ENCODE results near the gene ALPK3. TPM values are rescaled to one million over a fixed set of nuclear protein-coding genes. Genes with fewer than 3 reads are reported as not detected.
"Not testable (repeated sequence)": the region's sequence is repeated elsewhere in the genome, so short reads cannot be mapped to it uniquely, and the experiment has no call there.

ALPK3 gene
- total RNA-seq, 2 donors from 2014 or later = 51.0 to 99.0 TPM

- no peaks in the 10 kb centered on the region for H3K27me3 ChIP-seq
- no peaks in the 10 kb centered on the region for H3K4me1 ChIP-seq
- H3K9me3 ChIP-seq = no peaks in the 10 kb centered on the region
- no peaks in the 10 kb centered on the region for H3K36me3 ChIP-seq
- TF ChIP-seq CTCF (IDR thresholded peaks at IDR 0.05) = no peak
- peak overlapping the region in 1 of 2 donors; percentile 16 for H3K27ac ChIP-seq
- H3K4me3 ChIP-seq = no peak overlapping the region
- no peak for DNase-seq (ENCODE audit: low spot score)
Measured at GRCh38 chr15:84874981-84875699, 58.0 kb downstream of the ALPK3 start.

GRCh38 chr15:84876269-84876668, 59.1 kb downstream of the ALPK3 start:
- no peak for TF ChIP-seq CTCF (IDR thresholded peaks at IDR 0.05)
- no peak for DNase-seq (ENCODE audit: low spot score)
- no peak overlapping the region for H3K4me3 ChIP-seq
- no peaks in the 10 kb centered on the region for H3K27me3 ChIP-seq
- no peaks in the 10 kb centered on the region for H3K9me3 ChIP-seq
- H3K4me1 ChIP-seq = no peaks in the 10 kb centered on the region
- H3K27ac ChIP-seq = no peak overlapping the region
- H3K36me3 ChIP-seq = no peaks in the 10 kb centered on the region

- not testable (repeated sequence) for H3K4me3 ChIP-seq; H3K9me3 ChIP-seq; H3K27ac ChIP-seq; DNase-seq (ENCODE audit: low spot score); H3K4me1 ChIP-seq; H3K27me3 ChIP-seq; H3K36me3 ChIP-seq
Measured at GRCh38 chr15:84877701-84878100, 60.5 kb downstream of the ALPK3 start.

GRCh38 chr15:84878504-84878903, 61.3 kb downstream of the ALPK3 start:
- no peaks in the 10 kb centered on the region for H3K36me3 ChIP-seq
- H3K4me3 ChIP-seq = no peak overlapping the region
- H3K27ac ChIP-seq = no peak overlapping the region
- H3K9me3 ChIP-seq = no peaks in the 10 kb centered on the region
- TF ChIP-seq CTCF (IDR thresholded peaks at IDR 0.05) = peak; percentile 54 to 70
- DNase-seq (ENCODE audit: low spot score) = peak; percentile 72
- H3K27me3 ChIP-seq = no peaks in the 10 kb centered on the region
- H3K4me1 ChIP-seq = peaks cover 0 to 5% of the 10 kb centered on the region in 2 donors

GRCh38 chr15:84879088-84879780, 62.1 kb downstream of the ALPK3 start:
- no peak for DNase-seq (ENCODE audit: low spot score)
- no peaks in the 10 kb centered on the region for H3K36me3 ChIP-seq
- H3K27ac ChIP-seq = no peak overlapping the region
- peaks cover 0 to 12% of the 10 kb centered on the region in 2 donors for H3K4me1 ChIP-seq
- TF ChIP-seq CTCF (IDR thresholded peaks at IDR 0.05) = no peak
- no peaks in the 10 kb centered on the region for H3K27me3 ChIP-seq
- H3K4me3 ChIP-seq = no peak overlapping the region
- no peaks in the 10 kb centered on the region for H3K9me3 ChIP-seq

- H3K9me3 ChIP-seq = no peaks in the 10 kb centered on the region
- H3K27me3 ChIP-seq = no peaks in the 10 kb centered on the region
- H3K27ac ChIP-seq = no peak overlapping the region
- peaks cover 0 to 18% of the 10 kb centered on the region in 2 donors for H3K4me1 ChIP-seq
- no peak overlapping the region for H3K4me3 ChIP-seq
- TF ChIP-seq CTCF (IDR thresholded peaks at IDR 0.05) = no peak
- no peak for DNase-seq (ENCODE audit: low spot score)
- H3K36me3 ChIP-seq = no peaks in the 10 kb centered on the region
Measured at GRCh38 chr15:84880007-84880406, 62.9 kb downstream of the ALPK3 start.

Measured in right atrium auricular region (tissue), 2 donors.